PC-9 (cell line): ENCODE results near the gene KCNJ6. TPM values are rescaled to one million over a fixed set of nuclear protein-coding genes. Genes with fewer than 3 reads are reported as not detected.

ENCODE experiments used
- BruUV-seq: library from RNA; stranded (reverse); fragments of 400-500 nt; replicated peaks from 2 replicates; lab custom pipeline; 2021; lab: Mats Ljungman, UMichigan
- CTCF ChIA-PET: fragments of 300-600 bp; sonication (Branson Sonifier 250); formaldehyde crosslinking; loops from one replicate; lab custom pipeline; 2022; ENCODE audit warnings: antibody characterized with exemption; lab: Charles Lee
- POLR2A ChIA-PET: fragments of 300-600 bp; sonication (Branson Sonifier 250); formaldehyde crosslinking; loops from one replicate; lab custom pipeline; 2022; ENCODE audit warnings: antibody characterized with exemption; ENCODE audit not compliant: unreplicated experiment; lab: Charles Lee
- DNase-seq, 2 experiments: peaks; one replicate each; pipeline versions ENCODE4 v3.0.0 to v3.0.0-alpha.2; 2015 to 2022; ENCODE audit warnings: mixed read lengths in 1 of 2
- H2AFZ ChIP-seq: fragments of 200-600 bp; sonication (generic); 2 replicates; pipeline ENCODE4 v1.8.1; 2017; ENCODE audit warnings: antibody characterized with exemption
- H3F3A ChIP-seq: fragments of 200-600 bp; sonication (generic); 2 replicates; pipeline ENCODE4 v1.8.1; 2017; ENCODE audit warnings: antibody characterized with exemption, mild to moderate bottlenecking, low read depth; ENCODE audit not compliant: insufficient read depth
- H3K27ac ChIP-seq: fragments of 200-600 bp; sonication (generic); 2 replicates; pipeline ENCODE4 v1.6.1; 2016; ENCODE audit warnings: mixed run types
- H3K27me3 ChIP-seq: fragments of 200-600 bp; sonication (generic); 2 replicates; pipeline ENCODE4 v1.6.1; 2016; ENCODE audit warnings: low read depth, mixed run types; ENCODE audit not compliant: insufficient read depth
- H3K36me3 ChIP-seq: fragments of 200-600 bp; sonication (generic); 2 replicates; pipeline ENCODE4 v1.6.1; 2016; ENCODE audit warnings: low read depth, mixed run types
- H3K4me1 ChIP-seq: fragments of 200-600 bp; sonication (generic); replicated peaks from 2 replicates; pipeline ENCODE4 v1.6.1; 2016; ENCODE audit warnings: mixed run types; ENCODE audit not compliant: insufficient read depth
- H3K4me2 ChIP-seq: fragments of 200-600 bp; sonication (generic); 2 replicates; pipeline ENCODE4 v1.6.1; 2017; ENCODE audit warnings: mixed run types
- H3K4me3 ChIP-seq: fragments of 200-600 bp; sonication (generic); 2 replicates; pipeline ENCODE4 v1.6.1; 2016; ENCODE audit warnings: mixed run types
- H3K79me2 ChIP-seq: fragments of 200-600 bp; sonication (generic); 2 replicates; pipeline ENCODE4 v1.6.1; 2017; ENCODE audit warnings: low read depth, mixed run types
- H3K9me2 ChIP-seq: fragments of 200-600 bp; sonication (generic); 2 replicates; pipeline ENCODE4 v1.8.1; 2017; ENCODE audit warnings: mild to moderate bottlenecking; ENCODE audit not compliant: insufficient read depth
- H3K9me3 ChIP-seq: fragments of 200-600 bp; sonication (generic); 2 replicates; pipeline ENCODE4 v1.8.1; 2016; ENCODE audit warnings: low read depth; ENCODE audit not compliant: insufficient read depth
- H4K20me1 ChIP-seq: fragments of 200-600 bp; sonication (generic); 2 replicates; pipeline ENCODE4 v1.8.1; 2017; ENCODE audit not compliant: insufficient read depth
- CTCF ChIP-seq: fragments of 200-600 bp; sonication (generic); conservative IDR thresholded peaks from 2 replicates; pipeline ENCODE4 v1.6.1; 2017; ENCODE audit warnings: mixed run types, antibody characterized with exemption, mild to moderate bottlenecking, moderate library complexity
- EZH2 ChIP-seq: fragments of 200-600 bp; sonication (generic); IDR thresholded peaks from 2 replicates; pipeline ENCODE4 v1.8.0; 2017; ENCODE audit warnings: antibody characterized with exemption, low read depth
- intact Hi-C: fragments of 100-400 bp; cut with micrococcal nuclease; formaldehyde crosslinking; loops from one replicate; pipeline ENCODE4 v1.10.0; 2022; ENCODE audit not compliant: unreplicated experiment
- total RNA-seq: library from RNA; stranded (reverse); gene quantifications from 2 replicates; pipeline ENCODE4 v1.2.3, GENCODE V29; 2021

KCNJ6 gene
- total RNA-seq, 1 experiment from 2014 or later: not detected

DNA sequence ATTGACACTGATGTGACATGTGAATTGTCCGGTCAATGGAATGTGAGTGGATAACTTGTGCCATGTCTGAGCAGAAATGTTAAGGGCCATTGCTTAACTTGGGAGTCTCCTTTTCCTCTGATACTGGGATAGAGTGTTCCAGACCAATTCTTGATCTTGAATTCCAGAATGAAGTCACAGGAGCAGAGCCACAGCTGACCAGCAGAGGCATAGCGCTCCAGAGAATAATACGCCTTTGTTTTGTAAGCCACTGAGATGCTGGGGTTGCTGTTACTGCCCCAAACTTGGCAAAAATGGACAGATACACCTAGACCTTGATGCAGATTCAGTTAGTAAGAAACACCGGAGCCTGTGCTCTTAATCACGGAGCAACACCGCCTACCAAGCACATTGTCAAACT is 6.3 kb downstream of the KCNJ6 start:
- no peak for DNase-seq
- POLR2A ChIA-PET: no interaction called here
- no peaks in the 10 kb centered on the region for H3K9me2 ChIP-seq

DNA sequence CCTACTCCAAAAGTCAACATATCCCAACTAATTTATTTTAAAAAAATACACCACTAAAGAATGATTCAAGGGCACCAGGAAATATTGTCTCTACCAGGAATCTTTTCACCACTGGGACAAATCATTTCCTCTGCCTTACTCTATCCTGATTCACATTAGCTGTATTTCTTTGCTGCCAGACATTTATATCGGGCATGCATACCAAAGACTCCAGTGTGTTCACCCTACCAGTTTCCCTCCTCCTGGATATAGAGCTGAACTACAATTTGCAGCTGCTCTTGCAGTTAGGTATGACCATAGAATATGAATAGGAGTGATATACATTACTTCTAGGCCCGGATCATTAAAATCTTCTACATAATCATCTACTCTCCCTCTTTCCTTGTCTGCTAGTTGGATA is 7.6 kb downstream of the KCNJ6 start:
- CTCF ChIA-PET: no interaction called here
- no peaks in the 10 kb centered on the region for H3F3A ChIP-seq
- no peaks in the 10 kb centered on the region for H4K20me1 ChIP-seq
- no peaks in the 10 kb centered on the region for H3K9me3 ChIP-seq
- no peak overlapping the region for H3K27ac ChIP-seq
- no peaks in the 10 kb centered on the region for H3K4me1 ChIP-seq
- no peaks in the 10 kb centered on the region for H3K79me2 ChIP-seq
- H3K27me3 ChIP-seq: no peaks in the 10 kb centered on the region
- intact Hi-C loops: no loop called here
- BruUV-seq: no TSS peak
- no peaks in the 10 kb centered on the region for H3K36me3 ChIP-seq
- no peaks in the 10 kb centered on the region for H3K9me2 ChIP-seq
- POLR2A ChIA-PET: no interaction called here
- DNase-seq: no peak
- no peak overlapping the region for H3K4me3 ChIP-seq
- H3K4me2 ChIP-seq: no peak overlapping the region
- H2AFZ ChIP-seq: no peak overlapping the region
- TF ChIP-seq EZH2 (no peak), CTCF (no peak)

More for the DNA sequence above, 6.3 kb downstream of the KCNJ6 start:
- Histone ChIP-seq H3K36me3 (no peaks in the 10 kb centered on the region), H3K79me2 (no peaks in the 10 kb centered on the region), H3F3A (no peaks in the 10 kb centered on the region), H3K4me3 (no peak overlapping the region), H2AFZ (no peak overlapping the region), H4K20me1 (no peaks in the 10 kb centered on the region), H3K4me2 (no peak overlapping the region), H3K27me3 (no peaks in the 10 kb centered on the region), H3K4me1 (no peaks in the 10 kb centered on the region), H3K27ac (no peak overlapping the region), H3K9me3 (no peaks in the 10 kb centered on the region)
- TF ChIP-seq CTCF: no peak
- no peak for TF ChIP-seq EZH2
- no TSS peak for BruUV-seq
- CTCF ChIA-PET: no interaction called here
- intact Hi-C loops: no loop called here

DNA sequence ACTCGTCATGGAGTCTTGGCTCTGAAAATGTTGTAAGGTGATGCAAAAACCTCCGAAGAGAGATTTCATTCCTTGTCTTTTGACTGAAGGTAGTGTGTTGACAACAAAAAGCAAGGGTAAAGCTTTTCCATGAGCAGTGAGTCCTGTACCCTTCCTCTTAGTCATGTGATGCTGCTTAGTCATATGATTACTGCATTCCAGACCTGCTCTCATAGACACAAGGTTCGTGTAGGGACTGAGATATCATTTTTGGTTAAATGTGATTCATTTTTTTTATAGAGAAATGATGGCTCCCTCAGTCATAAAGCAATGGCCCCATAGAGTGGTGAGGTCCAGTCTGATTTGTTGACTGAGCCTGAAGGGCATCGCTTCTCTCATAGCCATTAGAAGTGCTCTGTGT is 9.2 kb downstream of the KCNJ6 start:
- H3K79me2 ChIP-seq: no peaks in the 10 kb centered on the region
- H3K4me3 ChIP-seq: no peak overlapping the region
- no peak overlapping the region for H2AFZ ChIP-seq
- ChIA-PET POLR2A (no interaction called here), CTCF (no interaction called here)
- DNase-seq: no peak
- H3K27ac ChIP-seq: no peak overlapping the region
- no peaks in the 10 kb centered on the region for H3K9me2 ChIP-seq
- no peaks in the 10 kb centered on the region for H3K36me3 ChIP-seq
- H3K27me3 ChIP-seq: no peaks in the 10 kb centered on the region
- no peak overlapping the region for H3K4me2 ChIP-seq
- no peaks in the 10 kb centered on the region for H3K4me1 ChIP-seq
- TF ChIP-seq CTCF: no peak
- BruUV-seq: no TSS peak
- intact Hi-C loops: no loop called here
- H4K20me1 ChIP-seq: no peaks in the 10 kb centered on the region
- no peaks in the 10 kb centered on the region for H3K9me3 ChIP-seq
- no peaks in the 10 kb centered on the region for H3F3A ChIP-seq
